PC-9 (cell line): ENCODE measurements around the gene TMEM163. TPM values are rescaled to one million over a fixed set of nuclear protein-coding genes. Genes with fewer than 3 reads are reported as not detected.

ENCODE experiments used
- BruUV-seq: library from RNA; stranded (reverse); fragments of 400-500 nt; replicated peaks from 2 replicates; lab custom pipeline; 2021; lab: Mats Ljungman, UMichigan
- CTCF ChIA-PET: fragments of 300-600 bp; sonication (Branson Sonifier 250); formaldehyde crosslinking; loops from one replicate; lab custom pipeline; 2022; ENCODE audit warnings: antibody characterized with exemption; lab: Charles Lee
- POLR2A ChIA-PET: fragments of 300-600 bp; sonication (Branson Sonifier 250); formaldehyde crosslinking; loops from one replicate; lab custom pipeline; 2022; ENCODE audit warnings: antibody characterized with exemption; ENCODE audit not compliant: unreplicated experiment; lab: Charles Lee
- DNase-seq, 2 experiments: peaks; one replicate each; pipeline versions ENCODE4 v3.0.0 to v3.0.0-alpha.2; 2015 to 2022; ENCODE audit warnings: mixed read lengths in 1 of 2
- H2AFZ ChIP-seq: fragments of 200-600 bp; sonication (generic); 2 replicates; pipeline ENCODE4 v1.8.1; 2017; ENCODE audit warnings: antibody characterized with exemption
- H3F3A ChIP-seq: fragments of 200-600 bp; sonication (generic); 2 replicates; pipeline ENCODE4 v1.8.1; 2017; ENCODE audit warnings: antibody characterized with exemption, mild to moderate bottlenecking, low read depth; ENCODE audit not compliant: insufficient read depth
- H3K27ac ChIP-seq: fragments of 200-600 bp; sonication (generic); 2 replicates; pipeline ENCODE4 v1.6.1; 2016; ENCODE audit warnings: mixed run types
- H3K27me3 ChIP-seq: fragments of 200-600 bp; sonication (generic); 2 replicates; pipeline ENCODE4 v1.6.1; 2016; ENCODE audit warnings: low read depth, mixed run types; ENCODE audit not compliant: insufficient read depth
- H3K36me3 ChIP-seq: fragments of 200-600 bp; sonication (generic); 2 replicates; pipeline ENCODE4 v1.6.1; 2016; ENCODE audit warnings: low read depth, mixed run types
- H3K4me1 ChIP-seq: fragments of 200-600 bp; sonication (generic); replicated peaks from 2 replicates; pipeline ENCODE4 v1.6.1; 2016; ENCODE audit warnings: mixed run types; ENCODE audit not compliant: insufficient read depth
- H3K4me2 ChIP-seq: fragments of 200-600 bp; sonication (generic); 2 replicates; pipeline ENCODE4 v1.6.1; 2017; ENCODE audit warnings: mixed run types
- H3K4me3 ChIP-seq: fragments of 200-600 bp; sonication (generic); 2 replicates; pipeline ENCODE4 v1.6.1; 2016; ENCODE audit warnings: mixed run types
- H3K79me2 ChIP-seq: fragments of 200-600 bp; sonication (generic); 2 replicates; pipeline ENCODE4 v1.6.1; 2017; ENCODE audit warnings: low read depth, mixed run types
- H3K9me2 ChIP-seq: fragments of 200-600 bp; sonication (generic); 2 replicates; pipeline ENCODE4 v1.8.1; 2017; ENCODE audit warnings: mild to moderate bottlenecking; ENCODE audit not compliant: insufficient read depth
- H3K9me3 ChIP-seq: fragments of 200-600 bp; sonication (generic); 2 replicates; pipeline ENCODE4 v1.8.1; 2016; ENCODE audit warnings: low read depth; ENCODE audit not compliant: insufficient read depth
- H4K20me1 ChIP-seq: fragments of 200-600 bp; sonication (generic); 2 replicates; pipeline ENCODE4 v1.8.1; 2017; ENCODE audit not compliant: insufficient read depth
- CTCF ChIP-seq: fragments of 200-600 bp; sonication (generic); conservative IDR thresholded peaks from 2 replicates; pipeline ENCODE4 v1.6.1; 2017; ENCODE audit warnings: mixed run types, antibody characterized with exemption, mild to moderate bottlenecking, moderate library complexity
- EZH2 ChIP-seq: fragments of 200-600 bp; sonication (generic); IDR thresholded peaks from 2 replicates; pipeline ENCODE4 v1.8.0; 2017; ENCODE audit warnings: antibody characterized with exemption, low read depth
- intact Hi-C: fragments of 100-400 bp; cut with micrococcal nuclease; formaldehyde crosslinking; loops from one replicate; pipeline ENCODE4 v1.10.0; 2022; ENCODE audit not compliant: unreplicated experiment
- total RNA-seq: library from RNA; stranded (reverse); gene quantifications from 2 replicates; pipeline ENCODE4 v1.2.3, GENCODE V29; 2021

Gene TMEM163
- total RNA-seq, 1 experiment from 2014 or later, result 1.4 TPM

- POLR2A ChIA-PET, result interaction anchor here (0.6 to 0.8 kb wide), 4 partner anchors 25 to 659 kb away, joined by 6 to 12 read pairs (median 10); no protein-coding TSS in a partner anchor
Observed at GRCh38 chr2:134406736-134407135, 312.1 kb downstream of the TMEM163 start.

GRCh38 chr2:134406311-134406710 is 312.5 kb downstream of the TMEM163 start:
- BruUV-seq, result no TSS peak
- Histone ChIP-seq H3K79me2 (no peaks in the 10 kb centered on the region), H2AFZ (no peak overlapping the region), H3K4me3 (no peak overlapping the region), H3F3A (peaks cover 4% of the 10 kb centered on the region; the same call in 1 of the 2 replicates), H3K4me1 (peaks cover 13% of the 10 kb centered on the region), H3K36me3 (no peaks in the 10 kb centered on the region), H3K9me3 (no peaks in the 10 kb centered on the region), H3K27ac (no peak overlapping the region), H4K20me1 (0 out of 2 replicates have a peak, but pooled peaks cover 3% of the 10 kb centered on the region), H3K9me2 (no peaks in the 10 kb centered on the region), H3K27me3 (no peaks in the 10 kb centered on the region), H3K4me2 (0 out of 2 replicates have a peak overlapping the region, but pooled peaks have one; percentile 7)
- CTCF ChIA-PET, result interaction anchor here (0.6 kb wide), 1 partner anchor 288 kb away, joined by 4 read pairs; no protein-coding TSS in a partner anchor
- POLR2A ChIA-PET, result interaction anchor here (0.6 to 0.8 kb wide), 4 partner anchors 25 to 659 kb away, joined by 6 to 12 read pairs (median 10); no protein-coding TSS in a partner anchor
- TF ChIP-seq CTCF (no peak), EZH2 (no peak)
- intact Hi-C loops, result no loop called here
- peak; percentile 65 to 72 for DNase-seq

More at GRCh38 chr2:134406736-134407135, 312.1 kb downstream of the TMEM163 start:
- Histone ChIP-seq H3K79me2 (no peaks in the 10 kb centered on the region), H4K20me1 (0 out of 2 replicates have a peak, but pooled peaks cover 3% of the 10 kb centered on the region), H2AFZ (no peak overlapping the region), H3K36me3 (no peaks in the 10 kb centered on the region), H3K4me2 (0 out of 2 replicates have a peak overlapping the region, but pooled peaks have one; percentile 7), H3K4me3 (no peak overlapping the region), H3K9me3 (no peaks in the 10 kb centered on the region), H3K27me3 (no peaks in the 10 kb centered on the region), H3F3A (peaks cover 4% of the 10 kb centered on the region; the same call in 1 of the 2 replicates), H3K9me2 (no peaks in the 10 kb centered on the region), H3K27ac (no peak overlapping the region), H3K4me1 (peaks cover 13% of the 10 kb centered on the region)
- no TSS peak for BruUV-seq
- no peak for DNase-seq
- CTCF ChIA-PET, result interaction anchor here (0.6 kb wide), 1 partner anchor 288 kb away, joined by 4 read pairs; no protein-coding TSS in a partner anchor
- intact Hi-C loops, result no loop called here
- TF ChIP-seq CTCF, result no peak
- TF ChIP-seq EZH2, result no peak

Other genes starting within 250 kb of the TMEM163 start
- not detected in 2 replicates for gene ACMSD, start 119.6 kb upstream of the TMEM163 start, total RNA-seq
- gene CCNT2, start 199.8 kb upstream of the TMEM163 start, total RNA-seq, result 19.1 and 26.2 TPM in 2 replicates